HepG2 (cell line): ENCODE data around the gene OPRL1. TPM values are rescaled to one million over a fixed set of nuclear protein-coding genes. Genes with fewer than 3 reads are reported as not detected.

ENCODE experiments used
- CTCF ChIP-seq: sonication (generic); formaldehyde crosslinking; IDR thresholded peaks from 2 replicates; pipeline ENCODE4 v1.5.0; 2020; ENCODE audit warnings: mild to moderate bottlenecking, missing genetic modification reagents, moderate library complexity
- FOXP4 ChIP-seq: sonication (generic); formaldehyde crosslinking; IDR thresholded peaks from 2 replicates; pipeline ENCODE4 v1.4.0; 2020; ENCODE audit warnings: missing genetic modification reagents
- MAZ ChIP-seq, 2 experiments: sonication (generic) in 1 of 2; formaldehyde crosslinking in 1 of 2; IDR thresholded peaks; 2 replicates each; pipeline versions ENCODE4 v1.5.0 to v1.6.1; 2012 to 2020; ENCODE audit warnings: low read depth in 2 of 2, mild to moderate bottlenecking in 2 of 2, borderline replicate concordance in 1 of 2, improper control_type of control experiment in 1 of 2, low read length in 1 of 2, missing genetic modification reagents in 1 of 2, moderate library complexity in 1 of 2
- NR2C2 ChIP-seq: sonication (generic); formaldehyde crosslinking; IDR thresholded peaks from 2 replicates; pipeline ENCODE4 v1.4.0; 2020; ENCODE audit warnings: missing genetic modification reagents, mild to moderate bottlenecking, moderate library complexity, borderline replicate concordance
- NR2F6 ChIP-seq, 2 experiments: IDR thresholded peaks; 2 replicates each; pipeline ENCODE4 v1.6.1; 2016; ENCODE audit warnings: antibody characterized with exemption in 1 of 2, mild to moderate bottlenecking in 1 of 2
- RFX5 ChIP-seq: IDR thresholded peaks from 2 replicates; pipeline ENCODE4 v1.6.1; 2011; ENCODE audit warnings: low read depth, low read length, improper control_type of control experiment
- SALL1 ChIP-seq: sonication (generic); formaldehyde crosslinking; IDR thresholded peaks from 2 replicates; pipeline ENCODE4 v1.8.0; 2022; ENCODE audit warnings: mild to moderate bottlenecking, missing genetic modification reagents
- TBL1XR1 ChIP-seq: fragments of 150-350 bp; IDR thresholded peaks from 2 replicates; pipeline ENCODE4 v1.6.1; 2014; ENCODE audit warnings: borderline replicate concordance, low read length; ENCODE audit not compliant: partially characterized antibody
- ZNF414 ChIP-seq: sonication (generic); formaldehyde crosslinking; IDR thresholded peaks from 2 replicates; pipeline ENCODE4 v1.5.0; 2020; ENCODE audit warnings: missing genetic modification reagents
- ZNF562 ChIP-seq: sonication (generic); formaldehyde crosslinking; IDR thresholded peaks from 2 replicates; pipeline ENCODE4 v1.8.0; 2022; ENCODE audit warnings: missing genetic modification reagents, borderline replicate concordance
- polyA plus RNA-seq, 8 experiments: library from polyadenylated mRNA; depleted of rRNA in 3 of 8; stranded (reverse) in 7 of 8; unstranded in 1 of 8; fragments of >200 nt; fragmentation: Illumina TruSeq in 4 of 8; extraction: Trizol in 4 of 8; gene quantifications; 2 replicates each; pipeline versions ENCODE4 v1.2.1 to v1.2.3, GENCODE V29; 2011 to 2016; ENCODE audit warnings: low read depth in 4 of 8, missing spikeins in 1 of 8, mixed read lengths in 1 of 8; ENCODE audit not compliant: insufficient read depth in 1 of 8
- total RNA-seq, 5 experiments: library from RNA; depleted of rRNA; stranded (reverse); fragments of >200 nt; fragmentation: Illumina TruSeq; extraction: Trizol; gene quantifications; 2 replicates each; pipeline ENCODE4 v1.2.3, GENCODE V29; 2016; ENCODE audit warnings: low read depth in 1 of 5

OPRL1 gene
- total and polyA plus RNA-seq, 2 of the 13 experiments (the other 11 are each of a cell fraction or from before 2014, with no cell fraction given): 0.35 to 0.71 TPM

- TF ChIP-seq ZNF562 (CRISPR knock-in tag) (no peak), SALL1 (0 out of 2 replicates have a peak, but pooled peaks have one; percentile 37), RFX5 (0 out of 2 replicates have a peak, but pooled peaks have one; percentile 18), TBL1XR1 (peak; percentile 40), NR2F6 (IDR thresholded peaks at IDR 0.05) (peak; percentile 93), NR2F6 (CRISPR knock-in tag; IDR thresholded peaks at IDR 0.05) (peak; percentile 96), FOXP4 (CRISPR knock-in tag) (peak; percentile 49; the same call in 1 of the 2 replicates), ZNF414 (CRISPR knock-in tag) (no peak), NR2C2 (CRISPR knock-in tag) (peak; percentile 39; the same call in 1 of the 2 replicates), MAZ (IDR thresholded peaks at IDR 0.05; ENCODE audit: borderline replicate concordance, low read depth, low read length) (no peak), MAZ (CRISPR knock-in tag; IDR thresholded peaks at IDR 0.05; ENCODE audit: low read depth) (0 out of 2 replicates have a peak, but pooled peaks have one; percentile 23), CTCF (CRISPR knock-in tag) (peak; percentile 59)
These were observed 2.3 kb downstream of the OPRL1 start (continued) for GRCh38 chr20:64082126-64082731.
